ENCODE results near the gene GADD45B.
"Not testable (repeated sequence)": the region's sequence is repeated elsewhere in the genome, so short reads cannot be mapped to it uniquely, and the experiment has no call there.

Gene GADD45B

GRCh38 chr19:2469915-2470200 is 6.1 kb upstream of the GADD45B start:
- not testable (repeated sequence) for DNase-seq

DNA sequence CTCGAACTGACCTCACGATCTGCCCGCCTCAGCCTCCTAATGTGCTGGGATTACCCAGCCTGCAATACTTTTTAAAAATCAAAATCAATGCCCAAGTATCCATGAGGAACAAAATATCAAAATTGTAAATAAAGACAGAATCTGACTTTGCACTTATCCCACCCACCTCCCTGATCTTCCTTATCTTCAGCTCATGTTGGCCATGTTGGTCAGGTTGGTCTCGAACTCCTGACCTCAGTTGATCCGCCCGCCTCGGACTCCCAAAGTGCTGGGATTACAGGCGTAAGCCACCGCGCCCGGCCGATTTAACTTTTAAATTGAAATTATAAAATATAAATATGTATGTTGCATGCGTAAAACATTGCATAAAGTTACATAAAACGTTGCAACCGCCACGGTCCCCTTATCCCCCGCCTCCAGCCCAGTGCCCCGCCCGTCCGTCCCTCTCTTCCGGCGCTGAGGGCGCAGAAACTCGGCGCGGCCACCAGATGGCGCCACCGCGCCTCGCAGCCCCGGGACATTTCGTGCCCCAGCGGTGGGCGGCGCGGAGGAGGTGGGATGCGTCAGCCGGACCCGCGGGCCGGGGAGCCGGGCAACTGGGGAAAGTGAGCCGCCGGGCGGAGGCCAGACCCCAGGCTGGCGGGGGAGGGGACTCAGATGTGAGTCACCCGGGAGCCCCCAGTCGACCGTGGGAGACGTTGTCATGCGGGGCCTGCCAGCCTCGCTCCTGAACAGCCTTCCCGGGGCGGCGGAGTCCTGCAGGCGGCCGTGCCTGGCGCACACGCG is 1.5 kb upstream of the GADD45B start:
- peak; percentile 43 to 70 for DNase-seq

GRCh38 chr19:2475018-2475701 is 767 bp upstream of the GADD45B start:
- no peak for DNase-seq

- no peak for DNase-seq
These were observed 669 bp downstream of the GADD45B start for GRCh38 chr19:2476451-2477140.

DNA sequence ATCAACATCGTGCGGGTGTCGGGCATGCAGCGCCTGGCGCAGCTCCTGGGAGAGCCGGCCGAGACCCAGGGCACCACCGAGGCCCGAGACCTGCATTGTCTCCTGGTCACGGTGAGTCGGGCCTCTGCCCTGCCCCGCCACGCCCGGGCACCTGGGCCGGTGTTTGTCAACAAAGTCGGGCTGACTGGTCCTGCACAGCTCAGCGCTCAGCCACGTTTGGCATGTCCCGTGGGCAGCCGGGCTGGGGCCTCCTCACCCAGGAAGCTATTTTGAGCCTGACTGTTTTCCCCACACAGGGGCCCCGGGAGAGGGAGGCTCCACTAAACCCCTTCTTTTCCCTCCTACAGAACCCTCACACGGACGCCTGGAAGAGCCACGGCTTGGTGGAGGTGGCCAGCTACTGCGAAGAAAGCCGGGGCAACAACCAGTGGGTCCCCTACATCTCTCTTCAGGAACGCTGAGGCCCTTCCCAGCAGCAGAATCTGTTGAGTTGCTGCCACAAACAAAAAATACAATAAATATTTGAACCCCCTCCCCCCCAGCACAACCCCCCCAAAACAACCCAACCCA is 1.3 kb downstream of the GADD45B start:
- no peak for DNase-seq

- no peak for DNase-seq
These were observed 1.8 kb downstream of the GADD45B start for GRCh38 chr19:2477732-2478191.

DNA sequence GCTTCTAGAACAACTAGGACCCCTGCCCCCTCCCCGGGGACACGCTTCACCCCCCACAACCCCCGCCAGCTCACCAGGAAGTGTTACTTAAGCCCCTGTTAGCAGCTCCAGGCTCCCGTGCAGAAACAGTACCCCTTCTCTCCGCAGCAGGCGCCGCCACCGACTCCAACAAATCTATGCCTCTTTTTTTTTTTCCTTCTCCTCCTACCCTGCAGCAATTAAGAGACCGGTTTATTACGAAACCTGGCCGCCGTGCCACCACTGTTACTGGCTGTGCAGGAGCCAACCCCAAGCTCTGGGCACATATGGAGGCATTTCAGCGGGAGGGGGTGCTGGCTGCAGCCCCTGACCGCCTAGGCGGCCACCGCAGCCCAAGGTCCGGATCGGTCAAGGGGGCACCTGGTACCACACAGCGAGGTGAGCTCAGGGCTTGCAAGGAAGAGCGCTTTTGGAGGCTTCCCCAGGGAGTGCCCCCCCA is 2.4 kb downstream of the GADD45B start:
- DNase-seq, result no peak

DNA sequence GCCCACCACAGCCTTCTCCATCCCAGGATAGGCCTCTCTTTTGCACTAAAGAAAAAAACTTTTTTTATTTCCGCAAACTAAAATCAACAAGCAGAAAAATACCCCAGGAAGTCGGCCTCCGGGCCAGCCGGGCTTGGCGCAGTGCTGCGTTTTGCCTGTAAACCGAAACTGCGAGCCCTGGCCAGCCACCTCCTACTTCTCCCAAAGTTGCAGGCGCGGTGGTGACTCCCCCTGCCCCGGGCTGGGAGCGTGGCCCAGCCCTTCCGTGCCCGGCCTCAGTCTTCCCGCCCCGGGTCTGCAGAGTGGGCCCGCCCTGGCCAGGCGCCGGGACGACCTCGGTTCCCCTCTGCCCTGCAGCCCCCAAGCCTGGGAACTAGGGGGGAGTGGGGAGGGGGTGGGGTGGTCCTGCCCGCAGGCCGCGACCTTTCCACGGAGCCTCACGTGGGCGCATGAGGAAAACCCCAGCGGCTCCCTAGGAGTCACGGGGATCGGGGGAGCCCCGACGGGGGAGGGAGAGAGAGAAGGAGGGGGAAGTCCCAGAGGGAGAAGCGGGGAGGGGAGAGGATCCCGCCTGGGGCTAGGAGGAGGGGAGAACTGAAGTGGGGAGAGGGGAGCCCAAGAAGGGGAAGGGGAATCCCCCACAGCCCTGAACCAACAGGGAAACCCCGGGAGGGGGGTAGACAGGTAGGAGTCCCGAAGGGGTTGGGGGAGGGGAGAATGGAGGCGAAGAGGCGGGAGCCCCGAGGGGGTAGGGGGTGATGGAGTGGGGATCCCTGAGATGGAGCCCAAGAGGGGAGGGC is 3.0 kb downstream of the GADD45B start:
- no peak for DNase-seq

GRCh38 chr19:2479556-2480194 is 3.7 kb downstream of the GADD45B start:
- DNase-seq, result no peak

DNA sequence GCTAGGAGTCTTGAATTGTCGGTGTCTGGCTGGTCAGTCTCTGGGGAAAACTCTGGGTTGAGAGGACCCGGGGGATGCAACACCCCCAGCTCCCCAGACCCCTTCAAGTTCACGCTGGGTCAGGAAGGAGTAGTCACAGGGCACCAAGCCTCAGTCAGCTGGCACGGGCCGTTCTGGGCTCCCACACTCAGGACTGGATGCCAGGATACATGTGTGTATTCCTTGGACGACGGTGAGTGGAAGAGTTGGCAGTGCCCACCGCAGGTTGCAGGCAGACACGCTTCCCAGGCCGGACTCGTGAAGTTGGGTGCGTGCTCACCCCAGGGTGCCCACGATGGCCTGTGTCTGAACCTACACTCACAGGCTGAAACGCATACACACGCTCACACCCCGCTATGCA is 5.5 kb downstream of the GADD45B start:
- DNase-seq, result no peak

DNA sequence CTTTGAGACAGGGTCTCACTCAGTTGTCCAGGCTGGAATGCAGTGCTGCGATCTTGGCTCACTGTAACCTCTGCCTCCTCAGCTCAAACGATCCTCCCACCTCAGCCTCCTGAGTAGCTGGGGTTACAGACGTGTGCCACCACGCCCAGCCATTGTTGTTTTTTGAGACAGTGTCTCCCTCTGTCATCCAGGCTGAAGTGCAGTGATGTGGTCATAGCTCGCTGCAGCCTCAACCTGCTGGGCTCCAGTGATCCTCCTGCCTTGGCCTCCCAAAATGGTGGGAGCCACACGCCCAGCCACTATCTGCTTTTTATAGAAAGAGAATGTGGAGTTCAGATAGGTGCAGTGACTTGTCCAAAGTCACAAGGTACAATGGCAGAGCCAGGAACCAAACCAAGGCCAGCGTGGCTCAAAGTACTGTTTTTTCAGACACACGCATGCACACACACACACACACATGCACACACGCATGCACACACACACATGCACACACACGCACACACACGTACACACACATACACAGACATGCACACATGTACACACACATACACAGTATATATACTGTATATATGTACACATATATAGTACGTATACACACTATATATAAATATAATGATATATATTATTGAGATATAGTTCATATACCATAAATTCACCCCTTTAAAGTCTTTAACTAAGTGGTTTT is 6.6 kb downstream of the GADD45B start:
- no peak for DNase-seq

- DNase-seq, result no peak
These were observed 7.2 kb downstream of the GADD45B start for GRCh38 chr19:2483084-2483483.

- DNase-seq, result no peak
These were observed 7.7 kb downstream of the GADD45B start for GRCh38 chr19:2483484-2484151.

- DNase-seq, result no peak
These were observed 8.4 kb downstream of the GADD45B start for GRCh38 chr19:2484178-2484937.

DNA sequence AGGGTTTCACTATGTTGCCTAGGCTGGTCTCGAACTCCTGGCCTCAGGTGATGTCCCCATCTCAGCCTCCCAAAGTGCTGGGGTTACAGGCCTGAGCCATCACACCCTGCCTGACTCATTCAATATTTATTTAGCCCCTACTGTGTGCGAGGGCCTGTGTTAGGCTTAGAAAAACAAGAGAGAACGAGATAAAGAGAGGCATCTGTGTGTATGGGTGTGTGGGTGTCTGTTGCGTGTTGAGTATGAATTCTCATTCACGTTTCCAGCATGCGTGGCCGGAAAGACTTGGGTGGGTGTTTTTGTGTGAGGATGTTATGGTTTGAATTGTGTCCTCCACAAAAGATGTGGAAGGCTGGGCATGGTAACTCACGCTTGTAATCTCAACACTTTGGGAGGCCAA is 9.5 kb downstream of the GADD45B start:
- no peak for DNase-seq

DNA sequence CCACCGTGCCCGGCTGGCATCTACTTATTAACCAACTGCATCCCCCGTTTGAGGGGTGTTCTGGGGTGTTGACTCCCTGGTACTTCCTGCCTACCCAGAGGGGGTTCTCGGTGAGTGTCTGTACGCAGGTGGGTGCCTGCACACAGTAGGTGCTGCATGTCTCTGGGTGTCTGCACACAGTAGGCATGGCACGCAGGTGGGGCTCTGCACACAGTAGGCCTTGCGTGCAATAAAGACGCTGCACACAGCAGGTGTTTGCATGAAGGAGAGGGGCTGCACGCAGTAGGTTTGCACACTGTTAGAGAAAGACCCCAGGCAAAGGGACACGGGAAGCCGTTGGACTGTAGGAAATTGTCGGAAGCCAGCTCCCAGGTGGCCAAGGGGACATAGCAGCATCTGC is 11.2 kb downstream of the GADD45B start:
- DNase-seq, result no peak

DNA sequence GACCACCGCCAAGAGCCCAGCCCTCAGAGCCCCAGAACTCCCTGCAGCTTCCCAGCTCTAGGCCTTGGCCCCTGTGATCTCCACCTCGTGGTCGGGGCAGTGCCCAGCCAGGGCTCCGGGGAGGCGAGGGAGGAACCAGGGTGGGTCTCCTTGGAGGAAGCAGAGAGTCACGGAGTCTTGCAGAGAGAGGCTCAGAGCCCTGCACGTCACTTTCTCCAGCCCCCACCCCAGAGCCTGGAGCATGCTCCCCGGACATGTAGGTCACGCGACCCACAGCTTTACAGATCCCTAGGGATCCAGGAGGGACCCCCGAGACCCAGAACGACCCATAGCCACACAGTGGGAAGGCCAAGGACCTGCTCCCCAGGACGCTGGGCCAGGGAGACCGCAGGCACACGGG is 11.9 kb downstream of the GADD45B start:
- no peak for DNase-seq

DNA sequence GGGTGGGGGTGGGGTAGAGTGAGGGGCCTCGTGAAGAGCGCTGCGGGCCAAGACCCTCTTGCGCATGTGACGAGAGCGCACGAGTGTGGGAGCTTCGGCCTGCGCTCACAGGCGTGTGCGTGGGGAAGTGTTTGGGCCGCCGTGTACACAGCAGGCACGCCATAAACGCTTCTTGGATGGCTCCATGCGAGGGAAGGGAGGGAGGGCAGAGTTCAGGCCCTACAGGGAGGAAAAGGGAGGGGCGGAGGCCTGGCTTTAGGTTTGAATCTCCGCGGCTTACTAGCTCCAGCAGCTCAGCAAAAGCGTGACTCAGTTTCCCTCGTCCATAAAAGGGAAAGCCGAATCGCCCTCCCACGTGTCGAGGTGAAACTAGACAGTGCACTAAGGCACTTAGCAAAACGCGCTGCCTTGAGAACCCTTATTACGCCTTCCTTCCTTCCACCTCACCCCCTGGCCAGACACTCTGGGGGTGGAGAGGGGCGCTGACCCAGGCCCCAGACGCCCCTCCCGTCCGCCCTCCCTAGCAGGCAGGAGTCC is 12.5 kb downstream of the GADD45B start:
- no peak for DNase-seq

- no peak for DNase-seq
These were observed 13.2 kb downstream of the GADD45B start for GRCh38 chr19:2488942-2489731.

Measured in NCI-H1930 (cell line).